ENCODE measurements around the gene GORAB. TPM values are rescaled to one million over a fixed set of nuclear protein-coding genes. Genes with fewer than 3 reads are reported as not detected.

Gene GORAB, protein sequence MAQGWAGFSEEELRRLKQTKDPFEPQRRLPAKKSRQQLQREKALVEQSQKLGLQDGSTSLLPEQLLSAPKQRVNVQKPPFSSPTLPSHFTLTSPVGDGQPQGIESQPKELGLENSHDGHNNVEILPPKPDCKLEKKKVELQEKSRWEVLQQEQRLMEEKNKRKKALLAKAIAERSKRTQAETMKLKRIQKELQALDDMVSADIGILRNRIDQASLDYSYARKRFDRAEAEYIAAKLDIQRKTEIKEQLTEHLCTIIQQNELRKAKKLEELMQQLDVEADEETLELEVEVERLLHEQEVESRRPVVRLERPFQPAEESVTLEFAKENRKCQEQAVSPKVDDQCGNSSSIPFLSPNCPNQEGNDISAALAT
- total RNA-seq (15.7 TPM), polyA plus RNA-seq (21.0 TPM)
- long read RNA-seq, donor 1, partial matches to known transcripts: 0 of 1 reads
- long read RNA-seq, donor 1, other reads (novel, unspliced or antisense): 0 of 1 reads
- long read RNA-seq, donor 2, transcript GORAB-202 (5 exons, 2,189 nt): major isoform, 7 of 9 reads
- long read RNA-seq, donor 2, partial matches to known transcripts: 0 of 9 reads
- long read RNA-seq, donor 2, other reads (novel, unspliced or antisense): 0 of 9 reads
- long read RNA-seq, donor 3, transcript GORAB-202 (5 exons, 2,189 nt): major isoform, 5 of 12 reads
- long read RNA-seq, donor 3, partial matches to known transcripts: 5 of 12 reads
- long read RNA-seq, donor 3, other reads (novel, unspliced or antisense): 0 of 12 reads
- long read RNA-seq, donor 4, partial matches to known transcripts: 0 of 4 reads
- long read RNA-seq, donor 4, other reads (novel, unspliced or antisense): 0 of 4 reads
- long read RNA-seq, donor 5, transcript GORAB-202 (5 exons, 2,189 nt): major isoform, 6 of 8 reads
- long read RNA-seq, donor 5, partial matches to known transcripts: 0 of 8 reads
- long read RNA-seq, donor 5, other reads (novel, unspliced or antisense): 0 of 8 reads
- long read RNA-seq, donor 6, partial matches to known transcripts: 0 of 6 reads
- long read RNA-seq, donor 6, other reads (novel, unspliced or antisense): 0 of 6 reads
- long read RNA-seq, donor 7, partial matches to known transcripts: 0 of 6 reads
- long read RNA-seq, donor 7, other reads (novel, unspliced or antisense): 0 of 6 reads
- long read RNA-seq, donor 8, partial matches to known transcripts: 0 of 1 reads
- long read RNA-seq, donor 8, other reads (novel, unspliced or antisense): 0 of 1 reads
- long read RNA-seq, donor 9: 0 reads
- long read RNA-seq, donor 10, partial matches to known transcripts: 0 of 3 reads
- long read RNA-seq, donor 10, other reads (novel, unspliced or antisense): 0 of 3 reads

DNA sequence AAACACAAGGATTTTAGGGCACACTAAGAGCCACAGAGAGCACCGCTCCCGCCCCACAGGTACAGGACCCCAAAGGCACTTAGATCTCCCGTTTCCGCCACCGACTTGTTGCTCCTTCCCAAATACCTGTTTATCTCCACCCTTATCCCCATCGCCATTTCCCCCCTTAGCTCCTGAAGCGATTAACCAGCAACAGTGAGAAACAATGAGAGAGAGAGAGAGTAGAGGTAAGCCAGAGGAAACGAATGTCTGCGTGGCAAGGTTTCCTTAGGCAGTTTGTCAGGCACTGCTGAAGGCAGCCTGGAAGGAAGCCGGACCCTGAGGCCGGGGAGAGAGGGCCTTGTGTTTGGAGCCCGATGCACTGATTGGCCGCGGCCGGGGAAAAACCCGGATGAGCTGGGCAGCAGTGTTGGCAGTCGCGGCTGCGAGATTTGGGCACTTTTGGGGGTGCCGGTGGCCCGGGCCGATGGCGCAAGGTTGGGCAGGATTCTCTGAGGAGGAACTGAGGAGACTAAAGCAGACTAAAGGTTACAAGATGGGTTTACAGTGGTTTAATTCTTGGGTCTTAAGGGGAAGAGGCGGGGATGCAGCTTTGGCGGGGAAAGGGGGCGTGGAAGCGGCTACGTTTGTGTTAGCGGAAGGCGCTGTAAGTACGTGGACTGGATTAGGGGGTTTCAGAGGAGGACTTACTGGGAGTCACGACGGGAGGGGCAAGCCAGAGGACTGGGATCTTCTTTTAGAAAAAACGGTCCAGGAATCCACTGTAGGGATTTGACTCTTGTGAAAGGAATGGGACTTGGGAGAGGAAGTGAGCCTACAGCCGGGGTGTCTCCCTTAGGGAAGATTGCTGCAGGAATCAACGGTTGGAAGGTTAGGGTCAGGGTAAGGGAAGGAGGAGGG lies at the start of gene GORAB:
GORAB (plus strand) TSS at position 409 of the 900 bp plus-strand sequence; CDS start at position 467, 58 bp downstream.
- peak; percentile 73 to 92 (median 81) for DNase-seq (ENCODE audit: low read depth in 6 of 9, low spot score in 9 of 9)
- WGBS: under 1% methylated on average over 36 of the region's 36 CpGs
- Histone ChIP-seq H3K27ac (ENCODE audit: low read depth in 1 of 2, low read length in 1 of 2) (peak within 1 kb of the TSS; percentile 61 to 84), H3K27me3 (ENCODE audit: control insufficient read depth in 2 of 2, insufficient read depth in 1 of 2, low read length in 1 of 2) (peaks cover 0 to 10% of the 10 kb centered on the region in 2 donors), H3K36me3 (ENCODE audit: control insufficient read depth in 2 of 2, insufficient read depth in 2 of 2, low read length in 1 of 2) (no peaks in the 10 kb centered on the region), H3K9me3 (ENCODE audit: control insufficient read depth in 2 of 2, insufficient read depth in 1 of 2, low read length in 1 of 2) (no peaks in the 10 kb centered on the region), H3K4me1 (ENCODE audit: control insufficient read depth in 2 of 2, insufficient read depth in 2 of 2, low read length in 2 of 2) (peaks cover 0 to 7% of the 10 kb centered on the region in 2 donors), H3K4me3 (ENCODE audit: low read length in 2 of 2) (peak within 1 kb of the TSS; percentile 75 to 78)

DNA sequence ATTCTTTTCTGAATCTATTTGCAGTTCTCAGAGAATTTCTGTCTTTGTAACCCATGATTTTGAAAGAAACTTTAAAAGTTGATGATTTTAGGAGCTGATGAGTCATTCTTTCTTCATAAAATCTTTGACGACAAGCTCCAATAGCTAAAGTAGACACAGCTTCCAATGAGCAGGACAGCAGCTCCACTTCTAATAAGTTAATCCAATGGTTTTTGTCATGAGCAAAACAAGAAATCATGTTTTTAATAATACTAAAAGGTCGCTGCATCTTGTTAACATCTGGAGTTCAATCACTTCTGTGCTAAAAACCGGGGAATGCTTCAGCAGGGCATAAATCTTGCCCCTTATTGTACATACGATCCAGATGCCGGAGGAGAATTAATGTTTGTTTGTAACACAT lies 48.9 kb upstream of the GORAB start:
- Histone ChIP-seq H3K27ac (ENCODE audit: low read depth in 1 of 2, low read length in 1 of 2) (no peak overlapping the region), H3K9me3 (ENCODE audit: control insufficient read depth in 2 of 2, insufficient read depth in 1 of 2, low read length in 1 of 2) (no peaks in the 10 kb centered on the region), H3K4me1 (ENCODE audit: control insufficient read depth in 2 of 2, insufficient read depth in 2 of 2, low read length in 2 of 2) (no peaks in the 10 kb centered on the region), H3K4me3 (ENCODE audit: low read length in 2 of 2) (no peak overlapping the region), H3K36me3 (ENCODE audit: control insufficient read depth in 2 of 2, insufficient read depth in 2 of 2, low read length in 1 of 2) (no peaks in the 10 kb centered on the region), H3K27me3 (ENCODE audit: control insufficient read depth in 2 of 2, insufficient read depth in 1 of 2, low read length in 1 of 2) (no peaks in the 10 kb centered on the region)
- no peak for DNase-seq (ENCODE audit: low read depth in 6 of 9, low spot score in 9 of 9)
- WGBS: 95% methylated on average over 5 of the region's 5 CpGs

DNA sequence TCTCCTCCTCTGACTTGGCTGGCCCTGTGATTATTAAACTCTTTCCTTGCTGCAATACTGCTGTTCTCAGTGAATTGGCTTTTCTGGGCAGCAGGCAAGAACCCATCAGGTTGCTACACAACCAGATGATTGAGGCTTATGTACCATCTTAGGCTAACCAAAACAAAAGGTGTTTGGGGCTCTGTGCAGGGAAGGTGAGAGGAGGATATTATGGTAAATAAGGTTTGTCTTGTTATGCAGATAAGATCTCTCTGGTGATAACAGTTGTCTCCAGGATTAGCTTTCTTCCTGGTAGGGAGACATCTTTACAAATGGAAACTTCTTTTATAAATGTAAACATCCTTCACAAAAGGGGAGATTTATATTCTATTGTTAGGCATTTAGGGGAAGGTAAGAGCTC lies 44.5 kb upstream of the GORAB start:
- Histone ChIP-seq H3K9me3 (ENCODE audit: control insufficient read depth in 2 of 2, insufficient read depth in 1 of 2, low read length in 1 of 2) (no peaks in the 10 kb centered on the region), H3K27me3 (ENCODE audit: control insufficient read depth in 2 of 2, insufficient read depth in 1 of 2, low read length in 1 of 2) (no peaks in the 10 kb centered on the region), H3K27ac (ENCODE audit: low read depth in 1 of 2, low read length in 1 of 2) (no peak overlapping the region), H3K4me3 (ENCODE audit: low read length in 2 of 2) (no peak overlapping the region), H3K36me3 (ENCODE audit: control insufficient read depth in 2 of 2, insufficient read depth in 2 of 2, low read length in 1 of 2) (no peaks in the 10 kb centered on the region), H3K4me1 (ENCODE audit: control insufficient read depth in 2 of 2, insufficient read depth in 2 of 2, low read length in 2 of 2) (no peaks in the 10 kb centered on the region)
- no peak for DNase-seq (ENCODE audit: low read depth in 6 of 9, low spot score in 9 of 9)

DNA sequence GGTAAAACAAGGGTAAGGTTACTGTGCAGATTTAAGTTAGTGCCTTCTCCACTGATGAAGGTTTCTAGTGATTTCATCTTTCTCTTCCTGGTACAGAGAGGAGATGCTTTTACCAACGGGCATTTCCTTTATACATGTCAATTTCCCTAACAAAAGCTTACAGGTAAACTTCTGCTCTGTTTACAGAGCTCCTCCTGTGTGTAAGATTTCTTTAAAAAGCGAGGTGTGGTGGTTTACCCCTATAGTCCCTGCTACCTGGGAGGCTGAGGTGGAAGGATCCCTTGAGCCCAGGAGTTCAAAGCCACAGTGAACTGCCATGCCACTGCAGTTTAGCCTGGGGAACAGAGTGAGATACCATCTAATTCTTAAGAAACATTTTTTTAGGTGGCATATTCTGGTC lies 40.7 kb upstream of the GORAB start:
- no peak overlapping the region for H3K4me3 ChIP-seq (ENCODE audit: low read length in 2 of 2)
- no peaks in the 10 kb centered on the region for H3K27me3 ChIP-seq (ENCODE audit: control insufficient read depth in 2 of 2, insufficient read depth in 1 of 2, low read length in 1 of 2)
- no peaks in the 10 kb centered on the region for H3K36me3 ChIP-seq (ENCODE audit: control insufficient read depth in 2 of 2, insufficient read depth in 2 of 2, low read length in 1 of 2)
- no peak overlapping the region for H3K27ac ChIP-seq (ENCODE audit: low read depth in 1 of 2, low read length in 1 of 2)
- 87% methylated on average over 2 of the region's 2 CpGs for WGBS
- H3K4me1 ChIP-seq (ENCODE audit: control insufficient read depth in 2 of 2, insufficient read depth in 2 of 2, low read length in 2 of 2): no peaks in the 10 kb centered on the region
- H3K9me3 ChIP-seq (ENCODE audit: control insufficient read depth in 2 of 2, insufficient read depth in 1 of 2, low read length in 1 of 2): no peaks in the 10 kb centered on the region
- DNase-seq (ENCODE audit: low read depth in 6 of 9, low spot score in 9 of 9): no peak

DNA sequence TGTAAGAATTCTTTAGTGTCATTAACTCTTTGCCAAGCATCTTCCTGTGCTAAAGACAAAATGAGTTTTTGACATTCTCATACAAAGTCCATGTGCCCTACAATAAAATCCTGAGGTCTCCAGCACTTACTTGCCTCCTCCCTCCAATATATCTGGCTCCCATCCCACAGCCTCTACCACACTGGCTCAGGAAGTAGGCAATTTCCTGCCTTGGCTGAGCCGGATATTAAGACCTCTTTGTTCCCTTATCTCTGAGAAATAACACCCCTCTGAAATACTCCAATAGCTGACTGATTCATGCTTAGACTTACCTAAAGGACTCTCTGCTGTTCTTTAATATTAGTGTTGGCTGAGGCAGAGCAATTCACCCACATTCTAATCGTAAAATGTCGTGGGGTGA lies 37.6 kb upstream of the GORAB start:
- Histone ChIP-seq H3K4me3 (ENCODE audit: low read length in 2 of 2) (no peak overlapping the region), H3K27me3 (ENCODE audit: control insufficient read depth in 2 of 2, insufficient read depth in 1 of 2, low read length in 1 of 2) (no peaks in the 10 kb centered on the region), H3K27ac (ENCODE audit: low read depth in 1 of 2, low read length in 1 of 2) (no peak overlapping the region), H3K36me3 (ENCODE audit: control insufficient read depth in 2 of 2, insufficient read depth in 2 of 2, low read length in 1 of 2) (no peaks in the 10 kb centered on the region), H3K4me1 (ENCODE audit: control insufficient read depth in 2 of 2, insufficient read depth in 2 of 2, low read length in 2 of 2) (no peaks in the 10 kb centered on the region), H3K9me3 (ENCODE audit: control insufficient read depth in 2 of 2, insufficient read depth in 1 of 2, low read length in 1 of 2) (no peaks in the 10 kb centered on the region)
- 5% methylated on average over 3 of the region's 3 CpGs for WGBS
- peak in 1 of 9 donors; percentile 5 for DNase-seq (ENCODE audit: low read depth in 6 of 9, low spot score in 9 of 9)

DNA sequence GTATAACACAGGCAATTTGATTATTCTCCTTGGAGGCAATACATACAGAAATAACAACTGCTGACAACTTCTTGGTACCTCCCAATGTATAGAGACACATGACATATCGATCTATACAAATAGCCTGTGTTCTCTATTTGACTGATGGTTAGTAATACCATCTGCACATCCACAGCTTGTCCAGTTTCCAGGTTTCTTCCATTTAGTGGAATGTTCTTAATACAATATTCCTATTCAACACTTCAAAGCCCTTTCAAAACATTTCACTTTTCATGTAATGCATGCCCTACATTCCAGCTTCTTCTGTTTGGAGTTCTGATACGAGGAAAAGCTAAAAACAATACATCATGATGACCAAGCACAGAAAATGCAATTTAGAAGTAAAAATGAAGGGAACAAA lies 37.0 kb upstream of the GORAB start:
- H3K4me1 ChIP-seq (ENCODE audit: control insufficient read depth in 2 of 2, insufficient read depth in 2 of 2, low read length in 2 of 2): no peaks in the 10 kb centered on the region
- WGBS: 77% methylated on average over 2 of the region's 2 CpGs
- H3K27me3 ChIP-seq (ENCODE audit: control insufficient read depth in 2 of 2, insufficient read depth in 1 of 2, low read length in 1 of 2): no peaks in the 10 kb centered on the region
- H3K27ac ChIP-seq (ENCODE audit: low read depth in 1 of 2, low read length in 1 of 2): no peak overlapping the region
- DNase-seq (ENCODE audit: low read depth in 6 of 9, low spot score in 9 of 9): no peak
- no peak overlapping the region for H3K4me3 ChIP-seq (ENCODE audit: low read length in 2 of 2)
- no peaks in the 10 kb centered on the region for H3K36me3 ChIP-seq (ENCODE audit: control insufficient read depth in 2 of 2, insufficient read depth in 2 of 2, low read length in 1 of 2)
- no peaks in the 10 kb centered on the region for H3K9me3 ChIP-seq (ENCODE audit: control insufficient read depth in 2 of 2, insufficient read depth in 1 of 2, low read length in 1 of 2)

DNA sequence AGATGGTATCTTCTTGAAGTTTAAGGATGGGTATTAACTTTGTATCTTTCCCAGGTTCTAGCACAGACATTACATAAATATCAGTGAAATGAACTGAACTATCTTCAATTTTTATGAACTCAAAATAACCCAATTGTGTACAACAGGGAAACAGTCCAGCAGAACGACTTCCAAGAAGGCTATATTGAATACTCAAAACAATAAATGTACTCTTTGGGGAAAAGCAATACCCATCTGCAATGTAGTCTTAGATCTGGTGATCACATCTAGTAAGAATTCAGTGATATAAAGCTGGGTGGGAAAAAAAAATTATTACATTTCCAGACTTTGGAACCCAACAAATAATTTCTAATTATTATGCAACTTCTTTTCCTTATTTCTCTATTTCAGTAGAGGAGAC lies 33.1 kb upstream of the GORAB start:
- WGBS: 89% methylated on average over 1 of the region's 1 CpG
- DNase-seq (ENCODE audit: low read depth in 6 of 9, low spot score in 9 of 9): no peak
- no peak overlapping the region for H3K4me3 ChIP-seq (ENCODE audit: low read length in 2 of 2)
- no peaks in the 10 kb centered on the region for H3K4me1 ChIP-seq (ENCODE audit: control insufficient read depth in 2 of 2, insufficient read depth in 2 of 2, low read length in 2 of 2)
- no peaks in the 10 kb centered on the region for H3K36me3 ChIP-seq (ENCODE audit: control insufficient read depth in 2 of 2, insufficient read depth in 2 of 2, low read length in 1 of 2)
- no peaks in the 10 kb centered on the region for H3K9me3 ChIP-seq (ENCODE audit: control insufficient read depth in 2 of 2, insufficient read depth in 1 of 2, low read length in 1 of 2)
- no peak overlapping the region for H3K27ac ChIP-seq (ENCODE audit: low read depth in 1 of 2, low read length in 1 of 2)
- no peaks in the 10 kb centered on the region for H3K27me3 ChIP-seq (ENCODE audit: control insufficient read depth in 2 of 2, insufficient read depth in 1 of 2, low read length in 1 of 2)

DNA sequence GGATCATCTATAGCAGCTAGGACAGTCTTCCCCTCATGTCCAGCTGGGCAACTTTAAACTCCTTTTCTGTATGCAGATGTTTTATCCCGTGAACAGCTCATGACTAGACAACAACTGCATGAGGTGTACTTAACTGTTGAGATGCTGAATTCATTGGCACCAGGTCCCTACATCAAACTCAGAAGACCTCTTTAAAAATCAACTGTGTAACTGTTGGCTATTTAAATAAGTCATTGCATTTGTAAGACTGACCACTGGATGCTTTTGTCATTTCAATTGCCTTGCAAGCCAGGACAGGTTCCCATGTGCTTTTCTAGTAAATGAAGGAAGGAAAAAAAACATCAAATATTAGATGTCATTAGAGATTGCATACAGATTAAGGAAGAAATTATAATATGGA lies 28.3 kb upstream of the GORAB start:
- no peaks in the 10 kb centered on the region for H3K4me1 ChIP-seq (ENCODE audit: control insufficient read depth in 2 of 2, insufficient read depth in 2 of 2, low read length in 2 of 2)
- H3K27me3 ChIP-seq (ENCODE audit: control insufficient read depth in 2 of 2, insufficient read depth in 1 of 2, low read length in 1 of 2): no peaks in the 10 kb centered on the region
- H3K4me3 ChIP-seq (ENCODE audit: low read length in 2 of 2): no peak overlapping the region
- no peaks in the 10 kb centered on the region for H3K9me3 ChIP-seq (ENCODE audit: control insufficient read depth in 2 of 2, insufficient read depth in 1 of 2, low read length in 1 of 2)
- WGBS: 88% methylated on average over 1 of the region's 1 CpG
- no peaks in the 10 kb centered on the region for H3K36me3 ChIP-seq (ENCODE audit: control insufficient read depth in 2 of 2, insufficient read depth in 2 of 2, low read length in 1 of 2)
- no peak for DNase-seq (ENCODE audit: low read depth in 6 of 9, low spot score in 9 of 9)
- H3K27ac ChIP-seq (ENCODE audit: low read depth in 1 of 2, low read length in 1 of 2): no peak overlapping the region
